Astrocyte (in vitro differentiated cells and primary cell): ENCODE data around the gene TES. TPM values are rescaled to one million over a fixed set of nuclear protein-coding genes. Genes with fewer than 3 reads are reported as not detected.

Experiments
- DNase-seq: peaks from one replicate; pipeline ENCODE4 v3.0.0-alpha.2; 2010; ENCODE audit warnings: low read depth
- FAIRE-seq: peaks from 2 replicates; lab custom pipeline; 2011; peaks lifted over from hg19 to GRCh38; lab: Jason Lieb, UNC
- H2AFZ ChIP-seq: 2 replicates; pipeline ENCODE4 v1.6.0; 2012; ENCODE audit warnings: low read depth, low read length, inconsistent platforms
- H3K27ac ChIP-seq: 2 replicates; pipeline ENCODE4 v1.5.1; 2011; ENCODE audit warnings: low read depth, low read length, inconsistent platforms
- H3K27me3 ChIP-seq: 2 replicates; pipeline ENCODE4 v1.6.0; 2011; ENCODE audit warnings: low read length, inconsistent platforms; ENCODE audit not compliant: insufficient read depth
- H3K36me3 ChIP-seq: 2 replicates; pipeline ENCODE4 v1.5.1; 2011; ENCODE audit warnings: low read length, inconsistent platforms; ENCODE audit not compliant: insufficient read depth
- H3K4me1 ChIP-seq: 2 replicates; pipeline ENCODE4 v1.5.1; 2011; ENCODE audit warnings: low read length, inconsistent platforms; ENCODE audit not compliant: insufficient read depth
- H3K4me2 ChIP-seq: 2 replicates; pipeline ENCODE4 v1.6.0; 2012; ENCODE audit warnings: low read length, inconsistent platforms
- H3K4me3 ChIP-seq: 2 replicates; pipeline ENCODE4 v1.5.1; 2011; ENCODE audit warnings: low read depth, mild to moderate bottlenecking, low read length, inconsistent platforms; ENCODE audit not compliant: insufficient read depth
- H3K79me2 ChIP-seq: 2 replicates; pipeline ENCODE4 v1.6.0; 2012; ENCODE audit warnings: mild to moderate bottlenecking, low read length, inconsistent platforms; ENCODE audit not compliant: insufficient read depth
- H3K9ac ChIP-seq: 2 replicates; pipeline ENCODE4 v1.6.0; 2012; ENCODE audit warnings: mild to moderate bottlenecking, low read length, inconsistent platforms
- H3K9me3 ChIP-seq: 2 replicates; pipeline ENCODE4 v1.5.1; 2012; ENCODE audit warnings: low read depth, mild to moderate bottlenecking, low read length, inconsistent platforms; ENCODE audit not compliant: insufficient read depth
- H4K20me1 ChIP-seq: 2 replicates; pipeline ENCODE4 v1.6.0; 2012; ENCODE audit warnings: low read length, inconsistent platforms; ENCODE audit not compliant: insufficient read depth
- H3K27ac Mint-ChIP-seq: one replicate; pipeline ENCODE4 v1.8.0; 2021; ENCODE audit warnings: mild to moderate bottlenecking, mixed read lengths; ENCODE audit not compliant: unreplicated experiment
- H3K27me3 Mint-ChIP-seq: one replicate; pipeline ENCODE4 v1.8.0; 2021; ENCODE audit warnings: low read depth, mixed read lengths; ENCODE audit not compliant: unreplicated experiment
- H3K36me3 Mint-ChIP-seq: one replicate; pipeline ENCODE4 v1.8.0; 2021; ENCODE audit warnings: low read depth, mixed read lengths; ENCODE audit not compliant: unreplicated experiment
- H3K4me1 Mint-ChIP-seq: one replicate; pipeline ENCODE4 v1.8.0; 2021; ENCODE audit warnings: low read depth, mixed read lengths; ENCODE audit not compliant: unreplicated experiment
- H3K4me3 Mint-ChIP-seq: one replicate; pipeline ENCODE4 v1.8.0; 2021; ENCODE audit warnings: mild to moderate bottlenecking, moderate library complexity, mixed read lengths; ENCODE audit not compliant: unreplicated experiment
- H3K9me3 Mint-ChIP-seq: one replicate; pipeline ENCODE4 v1.8.0; 2021; ENCODE audit warnings: mild to moderate bottlenecking, mixed read lengths; ENCODE audit not compliant: unreplicated experiment
- EZH2 ChIP-seq: IDR thresholded peaks from 2 replicates; pipeline ENCODE4 v1.6.1; 2012; ENCODE audit warnings: mild to moderate bottlenecking, low read length, inconsistent platforms; ENCODE audit not compliant: insufficient read depth
- total RNA-seq: library from RNA; stranded (reverse); gene quantifications from 2 replicates; pipeline ENCODE4 v1.2.1, GENCODE V29; 2021
- TF ChIP-seq, protein P1 (sequence below): IDR thresholded peaks from 2 replicates; pipeline ENCODE4 v1.5.1; 2011; ENCODE audit warnings: low read depth, mild to moderate bottlenecking, inconsistent platforms, low read length, moderate library complexity; ENCODE audit not compliant: insufficient read depth

TES gene
- total RNA-seq, 1 donor from 2014 or later = 179 TPM

DNA sequence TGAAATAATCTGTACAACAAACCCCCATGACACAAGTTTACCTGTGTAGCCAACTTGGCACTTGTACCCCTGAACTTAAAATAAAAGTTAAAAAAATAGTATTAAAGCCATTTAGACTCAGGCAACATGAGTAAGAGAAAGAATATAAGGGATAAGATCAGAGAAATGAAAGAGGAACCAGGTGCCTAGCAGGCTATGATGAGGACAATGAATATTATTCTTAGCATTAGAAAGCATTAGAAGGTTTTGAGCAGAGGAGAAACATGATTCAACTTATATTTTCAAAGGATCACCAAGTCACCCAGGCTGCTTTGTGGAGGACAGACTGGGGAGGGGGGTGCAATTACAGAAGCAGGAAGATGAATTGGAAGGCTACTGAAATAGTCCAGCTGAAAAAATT, 48.1 kb upstream of the TES start:
- H2AFZ ChIP-seq = no peak overlapping the region
- H3K4me2 ChIP-seq = no peak overlapping the region
- TF ChIP-seq, protein P1, sequence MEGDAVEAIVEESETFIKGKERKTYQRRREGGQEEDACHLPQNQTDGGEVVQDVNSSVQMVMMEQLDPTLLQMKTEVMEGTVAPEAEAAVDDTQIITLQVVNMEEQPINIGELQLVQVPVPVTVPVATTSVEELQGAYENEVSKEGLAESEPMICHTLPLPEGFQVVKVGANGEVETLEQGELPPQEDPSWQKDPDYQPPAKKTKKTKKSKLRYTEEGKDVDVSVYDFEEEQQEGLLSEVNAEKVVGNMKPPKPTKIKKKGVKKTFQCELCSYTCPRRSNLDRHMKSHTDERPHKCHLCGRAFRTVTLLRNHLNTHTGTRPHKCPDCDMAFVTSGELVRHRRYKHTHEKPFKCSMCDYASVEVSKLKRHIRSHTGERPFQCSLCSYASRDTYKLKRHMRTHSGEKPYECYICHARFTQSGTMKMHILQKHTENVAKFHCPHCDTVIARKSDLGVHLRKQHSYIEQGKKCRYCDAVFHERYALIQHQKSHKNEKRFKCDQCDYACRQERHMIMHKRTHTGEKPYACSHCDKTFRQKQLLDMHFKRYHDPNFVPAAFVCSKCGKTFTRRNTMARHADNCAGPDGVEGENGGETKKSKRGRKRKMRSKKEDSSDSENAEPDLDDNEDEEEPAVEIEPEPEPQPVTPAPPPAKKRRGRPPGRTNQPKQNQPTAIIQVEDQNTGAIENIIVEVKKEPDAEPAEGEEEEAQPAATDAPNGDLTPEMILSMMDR = no peak
- Mint-ChIP-seq H3K4me3 (no peak overlapping the region), H3K9me3 (no peaks in the 10 kb centered on the region), H3K4me1 (peaks cover 14% of the 10 kb centered on the region), H3K27ac (no peak overlapping the region), H3K27me3 (no peaks in the 10 kb centered on the region), H3K36me3 (no peaks in the 10 kb centered on the region)
- no peaks in the 10 kb centered on the region for H3K27me3 ChIP-seq
- H3K27ac ChIP-seq = no peak overlapping the region
- H3K9ac ChIP-seq = no peak overlapping the region
- H3K4me3 ChIP-seq = no peak overlapping the region
- no peaks in the 10 kb centered on the region for H3K9me3 ChIP-seq
- no peaks in the 10 kb centered on the region for H3K79me2 ChIP-seq
- no peaks in the 10 kb centered on the region for H3K36me3 ChIP-seq
- H3K4me1 ChIP-seq = no peaks in the 10 kb centered on the region
- DNase-seq (no peak), FAIRE-seq (no peak)
- H4K20me1 ChIP-seq = no peaks in the 10 kb centered on the region

GRCh38 chr7:116162992-116163391, 47.3 kb upstream of the TES start:
- Mint-ChIP-seq H3K27me3 (no peaks in the 10 kb centered on the region), H3K36me3 (no peaks in the 10 kb centered on the region), H3K27ac (no peak overlapping the region), H3K4me3 (no peak overlapping the region), H3K9me3 (no peaks in the 10 kb centered on the region), H3K4me1 (peaks cover 14% of the 10 kb centered on the region)
- H3K4me3 ChIP-seq = no peak overlapping the region
- no peak overlapping the region for H2AFZ ChIP-seq
- no peaks in the 10 kb centered on the region for H4K20me1 ChIP-seq
- H3K4me1 ChIP-seq = no peaks in the 10 kb centered on the region
- H3K36me3 ChIP-seq = no peaks in the 10 kb centered on the region
- no peaks in the 10 kb centered on the region for H3K79me2 ChIP-seq
- no peak overlapping the region for H3K27ac ChIP-seq
- H3K4me2 ChIP-seq = no peak overlapping the region
- no peak overlapping the region for H3K9ac ChIP-seq
- H3K27me3 ChIP-seq = no peaks in the 10 kb centered on the region
- TF ChIP-seq EZH2 = no peak
- TF ChIP-seq, protein P1 = no peak
- FAIRE-seq (peak; percentile 54), DNase-seq (no peak)
- H3K9me3 ChIP-seq = no peaks in the 10 kb centered on the region

GRCh38 chr7:116164552-116165306, 45.6 kb upstream of the TES start:
- FAIRE-seq = no peak
- peaks cover 21% of the 10 kb centered on the region for H3K4me1 Mint-ChIP-seq
- Histone ChIP-seq H3K9me3 (no peaks in the 10 kb centered on the region), H3K4me2 (no peak overlapping the region), H3K9ac (no peak overlapping the region), H3K4me1 (peaks cover 9% of the 10 kb centered on the region), H3K36me3 (no peaks in the 10 kb centered on the region), H2AFZ (no peak overlapping the region), H3K4me3 (no peak overlapping the region), H4K20me1 (no peaks in the 10 kb centered on the region), H3K79me2 (no peaks in the 10 kb centered on the region), H3K27ac (no peak overlapping the region), H3K27me3 (no peaks in the 10 kb centered on the region)
- no peak overlapping the region for H3K27ac Mint-ChIP-seq
- DNase-seq = no peak
- no peaks in the 10 kb centered on the region for H3K9me3 Mint-ChIP-seq
- no peaks in the 10 kb centered on the region for H3K36me3 Mint-ChIP-seq
- TF ChIP-seq, protein P1 = no peak
- TF ChIP-seq EZH2 = no peak
- H3K4me3 Mint-ChIP-seq = no peak overlapping the region
- no peaks in the 10 kb centered on the region for H3K27me3 Mint-ChIP-seq
